ENCODE results near the gene VRK3. TPM values are rescaled to one million over a fixed set of nuclear protein-coding genes. Genes with fewer than 3 reads are reported as not detected.

VRK3 gene
- total RNA-seq, 2 experiments from 2014 or later = 81.2 to 82.1 TPM

GRCh38 chr19:49937750-49938381 lies 87.3 kb downstream of the VRK3 start:
- Mint-ChIP-seq H3K27ac (no peak overlapping the region), H3K9me3 (no peaks in the 10 kb centered on the region), H3K36me3 (peaks cover 2% of the 10 kb centered on the region), H3K4me1 (peaks cover 19% of the 10 kb centered on the region), H3K27me3 (peaks cover 23% of the 10 kb centered on the region), H3K4me3 (no peak overlapping the region)
- ATAC-seq (ENCODE audit: low read depth) = peak; percentile 46
- peak; percentile 87 for DNase-seq
- POLR2A ChIA-PET = interaction anchor here (0.8 kb wide), 1 partner anchor 438 kb away, joined by 4 read pairs; the partner anchor contains the start of gene NR1H2

GRCh38 chr19:49936549-49936948 lies 88.6 kb downstream of the VRK3 start:
- ATAC-seq (ENCODE audit: low read depth) = no peak
- peaks cover 27% of the 10 kb centered on the region for H3K4me1 Mint-ChIP-seq

GRCh38 chr19:49933643-49934042 lies 91.5 kb downstream of the VRK3 start:
- DNase-seq (no peak), ATAC-seq (ENCODE audit: low read depth) (no peak)
- POLR2A ChIA-PET = no interaction called here
- Mint-ChIP-seq H3K27ac (peak overlapping the region; percentile 49), H3K36me3 (peaks cover 20% of the 10 kb centered on the region), H3K4me3 (no peak overlapping the region), H3K27me3 (peaks cover 12% of the 10 kb centered on the region), H3K4me1 (peaks cover 26% of the 10 kb centered on the region), H3K9me3 (peaks cover 3% of the 10 kb centered on the region)

More at GRCh38 chr19:49936549-49936948, 88.6 kb downstream of the VRK3 start:
- H3K9me3 Mint-ChIP-seq = peaks cover 3% of the 10 kb centered on the region
- H3K36me3 Mint-ChIP-seq = peaks cover 11% of the 10 kb centered on the region
- DNase-seq = no peak
- no peak overlapping the region for H3K4me3 Mint-ChIP-seq
- H3K27me3 Mint-ChIP-seq = peaks cover 12% of the 10 kb centered on the region
- H3K27ac Mint-ChIP-seq = no peak overlapping the region
- POLR2A ChIA-PET = no interaction called here

GRCh38 chr19:49932731-49933131 lies 92.4 kb downstream of the VRK3 start:
- peaks cover 31% of the 10 kb centered on the region for H3K4me1 Mint-ChIP-seq
- ATAC-seq (ENCODE audit: low read depth) (no peak), DNase-seq (peak; percentile 71)
- peaks cover 3% of the 10 kb centered on the region for H3K9me3 Mint-ChIP-seq
- peak overlapping the region; percentile 80 for H3K27ac Mint-ChIP-seq
- peaks cover 12% of the 10 kb centered on the region for H3K27me3 Mint-ChIP-seq
- H3K4me3 Mint-ChIP-seq = peak overlapping the region; percentile 53
- H3K36me3 Mint-ChIP-seq = peaks cover 24% of the 10 kb centered on the region
- POLR2A ChIA-PET = interaction anchor here (0.7 kb wide), 2 partner anchors 26 to 111 kb away, joined by 3 read pairs; no protein-coding TSS in a partner anchor

GRCh38 chr19:49932041-49932451 lies 93.1 kb downstream of the VRK3 start:
- Mint-ChIP-seq H3K27me3 (peaks cover 12% of the 10 kb centered on the region), H3K9me3 (peaks cover 3% of the 10 kb centered on the region), H3K4me1 (peaks cover 37% of the 10 kb centered on the region), H3K36me3 (peaks cover 27% of the 10 kb centered on the region), H3K4me3 (peak overlapping the region; percentile 58), H3K27ac (peak overlapping the region; percentile 32)
- DNase-seq (no peak), ATAC-seq (ENCODE audit: low read depth) (no peak)
- POLR2A ChIA-PET = no interaction called here

GRCh38 chr19:49931293-49932040 lies 93.7 kb downstream of the VRK3 start:
- Mint-ChIP-seq H3K4me3 (peak overlapping the region; percentile 58), H3K27me3 (peaks cover 8% of the 10 kb centered on the region), H3K9me3 (peaks cover 3% of the 10 kb centered on the region), H3K4me1 (peaks cover 39% of the 10 kb centered on the region), H3K36me3 (peaks cover 27% of the 10 kb centered on the region), H3K27ac (no peak overlapping the region)
- POLR2A ChIA-PET = no interaction called here
- DNase-seq = no peak
- no peak for ATAC-seq (ENCODE audit: low read depth)

GRCh38 chr19:49930483-49931011 lies 94.6 kb downstream of the VRK3 start:
- POLR2A ChIA-PET = interaction anchor here (0.8 to 2.8 kb wide), 6 partner anchors 34 to 123 kb away, joined by 3 to 20 read pairs (median 15); partner anchors contain the start of genes AKT1S1, IL4I1, TBC1D17 and VRK3
- peak overlapping the region; percentile 98 for H3K27ac Mint-ChIP-seq
- peaks cover 3% of the 10 kb centered on the region for H3K27me3 Mint-ChIP-seq
- H3K4me1 Mint-ChIP-seq = peaks cover 41% of the 10 kb centered on the region
- no peak for ATAC-seq (ENCODE audit: low read depth)
- peaks cover 3% of the 10 kb centered on the region for H3K9me3 Mint-ChIP-seq
- H3K36me3 Mint-ChIP-seq = peaks cover 28% of the 10 kb centered on the region
- H3K4me3 Mint-ChIP-seq = peak overlapping the region; percentile 99
- DNase-seq = no peak

GRCh38 chr19:49929611-49930482 lies 95.3 kb downstream of the VRK3 start:
- H3K27ac Mint-ChIP-seq = peak overlapping the region; percentile 98
- DNase-seq (peak; percentile 86), ATAC-seq (ENCODE audit: low read depth) (peak; percentile 86)
- peaks cover 44% of the 10 kb centered on the region for H3K4me1 Mint-ChIP-seq
- POLR2A ChIA-PET = interaction anchor here (0.6 to 2.8 kb wide), 21 partner anchors 11 to 875 kb away, joined by 3 to 20 read pairs (median 7); partner anchors contain the start of genes AKT1S1, AP2A1, IL4I1 and TBC1D17
- peak overlapping the region; percentile 99 for H3K4me3 Mint-ChIP-seq
- peaks cover 3% of the 10 kb centered on the region for H3K9me3 Mint-ChIP-seq
- H3K36me3 Mint-ChIP-seq = peaks cover 31% of the 10 kb centered on the region
- H3K27me3 Mint-ChIP-seq = no peaks in the 10 kb centered on the region

- peak; percentile 98 for DNase-seq
- peak within 1 kb of the TSS; percentile 99 for H3K4me3 Mint-ChIP-seq
- peaks cover 3% of the 10 kb centered on the region for H3K9me3 Mint-ChIP-seq
- ATAC-seq (ENCODE audit: low read depth) = peak; percentile 59
- peak within 1 kb of the TSS; percentile 98 for H3K27ac Mint-ChIP-seq
- POLR2A ChIA-PET = interaction anchor here (0.6 to 2.8 kb wide), 22 partner anchors 11 to 876 kb away, joined by 3 to 20 read pairs (median 6); partner anchors contain the start of genes AKT1S1, AP2A1, IL4I1 and PTOV1
- peaks cover 44% of the 10 kb centered on the region for H3K4me1 Mint-ChIP-seq
- H3K36me3 Mint-ChIP-seq = peaks cover 31% of the 10 kb centered on the region
- no peaks in the 10 kb centered on the region for H3K27me3 Mint-ChIP-seq
Measured at GRCh38 chr19:49929121-49929610, 96.0 kb downstream of the VRK3 start, which contains the start of the genes ATF5 and NUP62. Gene ATF5 (plus strand): TSS chr19:49929205. CDS start chr19:49930851, 1,646 bp downstream. Gene NUP62 (minus strand): TSS chr19:49929504. CDS start chr19:49909807, 19,697 bp downstream.

GRCh38 chr19:49927526-49928264 lies 97.5 kb downstream of the VRK3 start:
- peaks cover 40% of the 10 kb centered on the region for H3K4me1 Mint-ChIP-seq
- POLR2A ChIA-PET = interaction anchor here (0.6 to 2.8 kb wide), 5 partner anchors 9 to 420 kb away, joined by 3 to 19 read pairs (median 8); partner anchors contain the start of genes IL4I1, PTOV1, VRK3 and ZNF473
- peak overlapping the region; percentile 99 for H3K4me3 Mint-ChIP-seq
- H3K27ac Mint-ChIP-seq = peak overlapping the region; percentile 96
- H3K27me3 Mint-ChIP-seq = no peaks in the 10 kb centered on the region
- H3K36me3 Mint-ChIP-seq = peaks cover 29% of the 10 kb centered on the region
- DNase-seq = no peak
- ATAC-seq (ENCODE audit: low read depth) = no peak
- peaks cover 3% of the 10 kb centered on the region for H3K9me3 Mint-ChIP-seq

GRCh38 chr19:49926515-49926914 lies 98.7 kb downstream of the VRK3 start:
- no peak overlapping the region for H3K4me3 Mint-ChIP-seq
- DNase-seq (no peak), ATAC-seq (ENCODE audit: low read depth) (no peak)
- POLR2A ChIA-PET = no interaction called here
- H3K27me3 Mint-ChIP-seq = no peaks in the 10 kb centered on the region
- H3K36me3 Mint-ChIP-seq = peaks cover 27% of the 10 kb centered on the region
- peaks cover 39% of the 10 kb centered on the region for H3K4me1 Mint-ChIP-seq
- no peaks in the 10 kb centered on the region for H3K9me3 Mint-ChIP-seq
- H3K27ac Mint-ChIP-seq = no peak overlapping the region
